Endothelial cell of umbilical vein (primary cell): ENCODE data around the gene TSPY10. TPM values are rescaled to one million over a fixed set of nuclear protein-coding genes. Genes with fewer than 3 reads are reported as not detected.

Experiments used
- polyA plus RNA-seq, 4 experiments: library from polyadenylated mRNA; depleted of rRNA in 3 of 4; stranded (reverse) in 3 of 4; unstranded in 1 of 4; fragments of >200 nt; gene quantifications; 2 replicates each; pipeline versions ENCODE4 v1.2.1 to v1.2.3, GENCODE V29; 2011 to 2012; ENCODE audit warnings: missing spikeins in 1 of 4
- total RNA-seq: library from RNA; stranded (reverse); gene quantifications from 2 replicates; pipeline ENCODE4 v1.2.3, GENCODE V29; 2021

TSPY10 gene
- total and polyA plus RNA-seq, 2 donors (not counting 3 experiments of a cell fraction or from before 2014, with no cell fraction given): not detected

Other genes with a start within 250 kb of the TSPY10 start
- not detected in 2 replicates for gene TSPY4, start 190.4 kb upstream of the TSPY10 start, total RNA-seq
- not detected in 2 replicates for gene TSPY4, start 190.4 kb upstream of the TSPY10 start, polyA plus RNA-seq
- gene TSPY8, start 170.1 kb upstream of the TSPY10 start, total RNA-seq: not detected in 2 replicates
- gene TSPY8, start 170.1 kb upstream of the TSPY10 start, polyA plus RNA-seq: not detected in 2 replicates
- not detected in 2 replicates for gene TSPY3, start 129.5 kb upstream of the TSPY10 start, total RNA-seq
- not detected in 2 replicates for gene TSPY3, start 129.5 kb upstream of the TSPY10 start, polyA plus RNA-seq
- gene TSPY1, start 60.9 kb upstream of the TSPY10 start, total RNA-seq: not detected in 2 replicates
- not detected in 2 replicates for gene TSPY1, start 60.9 kb upstream of the TSPY10 start, polyA plus RNA-seq
- gene TSPY9, start 40.6 kb upstream of the TSPY10 start, total RNA-seq: not detected in 2 replicates
- not detected in 2 replicates for gene TSPY9, start 40.6 kb upstream of the TSPY10 start, polyA plus RNA-seq